GM19035 (cell line): ENCODE data around the gene MROH9.

Experiments
- ATAC-seq: cut with Tn5 transposase; IDR thresholded peaks from one replicate; pipeline ENCODE4 v1.9.1; 2021; ENCODE audit not compliant: unreplicated experiment

Gene MROH9

DNA sequence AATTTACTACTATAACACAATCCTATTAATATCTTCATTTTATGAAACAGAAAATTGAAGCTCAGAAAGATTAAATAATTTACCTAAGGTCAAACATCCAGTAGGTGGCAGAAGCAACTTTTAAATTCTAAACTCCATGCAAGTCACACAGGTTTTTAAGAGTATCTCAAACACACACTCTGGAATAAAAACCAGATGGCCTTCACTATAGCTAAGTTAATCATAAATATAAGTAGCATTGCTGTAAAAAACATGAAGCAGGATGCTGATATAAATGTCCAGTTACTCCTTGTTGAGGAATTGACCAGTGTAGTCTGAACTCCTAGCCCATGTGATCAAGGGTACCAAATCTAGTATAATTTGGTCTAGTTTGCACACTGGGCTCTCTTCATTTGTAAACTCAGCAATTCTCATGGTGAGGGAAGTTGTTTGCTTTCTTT lies 146.0 kb downstream of the MROH9 start:
- ATAC-seq: no peak

DNA sequence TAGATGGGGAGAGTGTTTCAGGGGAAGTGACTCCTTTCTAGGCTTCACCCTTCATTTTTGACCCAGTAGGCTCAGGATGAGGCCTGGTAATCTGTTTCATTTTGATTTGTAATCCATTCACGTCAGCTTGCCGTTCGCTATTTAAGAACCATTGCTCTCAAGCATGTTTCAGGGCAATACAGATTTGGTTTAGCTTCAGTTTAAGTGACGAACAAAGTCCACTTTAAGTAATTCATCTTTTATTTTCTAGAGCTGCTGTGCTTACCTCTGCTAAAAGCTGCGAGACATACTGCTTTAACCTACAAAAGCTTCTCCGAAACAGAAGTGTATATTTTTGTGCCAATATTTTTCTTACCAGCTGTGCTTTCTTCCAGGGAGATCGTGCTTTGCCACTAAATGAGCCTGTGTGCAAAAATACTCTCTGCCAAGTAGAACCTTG lies 146.4 kb downstream of the MROH9 start:
- no peak for ATAC-seq

DNA sequence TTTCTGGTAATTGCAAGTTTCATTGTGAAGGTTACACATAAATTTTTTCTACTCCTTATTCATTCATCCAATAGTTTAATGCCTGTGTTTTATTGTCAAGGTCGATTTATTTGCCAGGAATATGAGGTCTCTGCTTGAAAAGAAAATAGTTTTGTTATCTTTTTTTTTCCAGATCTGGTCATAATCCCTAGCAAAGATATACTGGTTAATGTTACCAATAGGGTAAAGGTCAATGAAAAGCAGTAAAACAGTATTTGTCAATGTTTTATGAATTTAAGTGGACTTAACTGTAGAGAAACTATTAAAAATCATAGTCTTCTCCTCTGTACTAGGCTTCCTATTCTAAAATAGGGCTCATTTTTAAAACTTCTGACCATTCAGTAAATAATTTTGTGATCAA lies 147.3 kb downstream of the MROH9 start:
- no peak for ATAC-seq

DNA sequence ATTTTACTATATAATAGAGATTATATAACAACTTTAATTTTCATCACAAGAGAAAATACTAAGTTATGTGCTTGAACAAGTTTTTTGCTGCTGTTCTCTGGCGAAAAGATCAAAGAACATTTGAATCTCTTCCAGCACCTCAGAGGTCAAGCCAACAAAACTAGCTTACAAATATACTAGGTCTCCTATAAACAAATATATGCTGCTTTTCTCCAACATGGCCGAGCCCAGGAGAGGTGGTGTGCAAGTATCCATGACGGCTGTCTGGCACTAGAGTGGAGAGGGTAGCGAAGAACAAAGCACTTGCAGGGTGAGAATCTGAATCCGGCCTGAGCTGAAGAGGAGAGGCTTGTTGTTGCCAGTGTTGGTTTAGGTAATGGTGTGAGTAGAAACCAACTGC lies 147.9 kb downstream of the MROH9 start:
- no peak for ATAC-seq

DNA sequence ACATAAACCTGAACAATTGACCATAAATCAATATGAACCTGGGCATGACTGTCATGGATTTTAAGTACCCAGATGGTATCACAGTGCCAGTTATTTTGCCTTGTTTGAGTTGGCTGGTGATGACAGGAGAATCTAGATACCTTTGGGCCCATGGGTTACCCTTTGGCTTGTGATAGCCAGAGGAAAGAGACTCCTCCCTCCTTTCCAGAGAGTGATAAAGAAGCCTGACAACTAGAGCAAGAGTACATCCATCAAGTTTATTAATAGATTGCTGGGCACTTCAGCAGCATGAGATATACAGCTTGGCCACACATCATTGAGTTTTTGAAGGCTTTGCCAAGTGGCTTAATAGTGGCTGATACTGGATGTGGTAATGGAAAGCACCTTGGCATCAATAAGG lies 148.8 kb downstream of the MROH9 start:
- no peak for ATAC-seq

DNA sequence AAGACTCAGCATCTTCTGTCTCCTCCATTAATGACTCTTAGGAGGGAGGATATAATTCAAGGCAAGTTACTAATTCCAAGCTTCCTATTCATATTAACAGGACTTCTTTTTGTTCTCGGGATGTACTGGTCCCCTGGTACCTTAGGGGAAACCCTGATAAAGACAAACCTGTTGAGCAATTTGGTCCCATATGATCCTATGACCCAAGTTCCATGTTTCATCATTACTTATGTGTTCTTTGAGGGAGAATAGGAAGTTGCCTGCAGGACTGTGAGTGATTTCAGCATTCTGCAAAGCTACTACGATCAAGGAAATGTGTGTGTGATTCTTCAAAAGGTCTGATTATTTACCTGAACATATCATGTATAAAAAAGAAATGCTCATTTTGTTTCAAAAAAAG lies 149.5 kb downstream of the MROH9 start:
- ATAC-seq: no peak

DNA sequence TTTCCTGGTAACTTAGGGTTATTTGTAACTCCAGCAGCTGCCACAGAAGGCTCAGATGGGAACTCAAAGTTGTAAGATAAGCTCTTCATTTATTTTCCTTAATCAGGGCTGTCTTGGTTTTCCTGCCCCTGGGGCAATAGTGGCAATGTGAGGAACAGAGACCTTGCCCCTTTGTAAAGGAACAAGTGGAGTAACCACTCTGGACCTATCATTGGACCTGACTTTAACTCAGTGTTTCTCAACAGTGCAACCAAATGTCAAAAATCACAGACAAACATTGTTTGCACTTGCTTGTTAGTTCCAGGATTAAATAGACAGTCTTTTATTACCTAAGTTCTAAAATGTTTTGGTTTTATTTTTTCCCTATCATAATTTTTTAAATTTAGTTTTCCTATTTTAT lies 152.6 kb downstream of the MROH9 start:
- ATAC-seq: no peak

DNA sequence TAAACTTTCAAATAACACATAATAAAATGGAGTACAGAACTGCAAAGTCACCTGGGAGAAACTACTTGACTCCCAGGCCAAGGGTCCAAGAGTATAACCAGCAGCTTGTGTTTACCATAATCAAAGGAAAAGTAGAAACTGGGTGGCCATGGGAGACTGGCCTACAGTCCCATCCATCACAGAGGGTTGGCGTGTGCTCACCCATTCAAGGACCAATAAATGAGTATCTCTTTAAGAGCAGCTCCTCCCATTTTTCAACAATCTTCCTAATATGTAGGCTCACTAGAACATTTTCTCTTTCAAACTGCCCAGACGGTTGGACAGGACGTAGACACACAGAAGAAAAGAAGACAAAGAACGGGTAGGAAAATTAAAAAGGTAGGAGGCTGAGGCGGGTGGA lies 155.3 kb downstream of the MROH9 start, which contains the start of gene FMO3:
TSS of gene FMO3 (plus strand) at position 302 of the 400 bp plus-strand sequence. CDS start 1,754 bp downstream, outside the sequence.
- no peak for ATAC-seq

DNA sequence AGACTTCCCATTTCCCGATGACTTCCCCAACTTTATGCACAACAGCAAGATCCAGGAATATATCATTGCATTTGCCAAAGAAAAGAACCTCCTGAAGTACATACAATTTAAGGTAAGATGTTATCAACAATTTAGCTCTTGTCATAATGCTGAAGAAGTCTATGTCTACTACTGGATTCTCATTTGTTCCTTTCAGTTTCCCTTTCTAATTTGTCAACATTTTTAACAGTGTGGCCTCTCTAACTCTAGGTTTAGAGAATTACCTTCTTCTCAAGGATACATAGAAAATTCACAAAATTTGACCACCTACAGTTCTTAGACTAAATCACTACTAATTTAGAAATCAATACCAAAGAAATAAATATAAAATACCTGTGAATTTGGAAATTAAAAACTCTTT lies 168.5 kb downstream of the MROH9 start:
- ATAC-seq: no peak

DNA sequence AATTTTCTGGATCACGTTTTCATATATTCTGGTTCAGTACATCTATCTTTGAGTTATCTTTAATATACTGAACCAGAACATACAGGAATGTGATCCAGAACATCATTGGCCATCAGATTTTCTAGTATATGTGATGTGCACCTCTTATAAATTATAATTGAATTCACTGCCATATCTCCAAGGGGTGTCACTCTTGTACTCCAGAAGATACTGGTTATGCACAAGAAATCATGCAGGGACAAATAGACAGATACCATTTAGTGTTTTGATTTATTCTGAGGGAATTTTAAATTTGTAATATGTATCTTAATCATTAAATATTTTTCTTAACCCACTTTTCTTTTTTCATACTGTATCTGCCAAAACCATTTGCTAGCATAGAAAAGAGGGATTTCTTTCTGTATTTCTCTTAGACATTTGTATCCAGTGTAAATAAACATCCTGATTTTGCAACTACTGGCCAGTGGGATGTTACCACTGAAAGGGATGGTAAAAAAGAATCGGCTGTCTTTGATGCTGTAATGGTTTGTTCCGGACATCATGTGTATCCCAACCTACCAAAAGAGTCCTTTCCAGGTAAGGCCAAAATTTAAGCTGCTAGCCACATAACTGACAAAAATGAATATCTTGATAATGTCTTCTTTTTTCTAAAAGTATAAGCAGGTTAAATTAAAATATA lies 172.1 kb downstream of the MROH9 start:
- no peak for ATAC-seq

DNA sequence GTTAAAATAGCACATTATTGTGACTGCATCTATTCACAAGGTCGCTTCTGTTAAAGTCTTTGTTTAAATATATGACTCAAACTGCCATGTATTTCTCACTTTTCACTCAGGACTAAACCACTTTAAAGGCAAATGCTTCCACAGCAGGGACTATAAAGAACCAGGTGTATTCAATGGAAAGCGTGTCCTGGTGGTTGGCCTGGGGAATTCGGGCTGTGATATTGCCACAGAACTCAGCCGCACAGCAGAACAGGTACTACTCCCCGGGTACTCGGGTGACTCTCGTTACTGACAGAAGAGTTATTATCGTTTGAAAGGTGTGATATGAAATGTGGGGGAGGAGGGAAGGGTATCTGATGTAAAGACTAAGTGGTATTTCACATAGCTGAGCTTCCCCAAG lies 172.6 kb downstream of the MROH9 start:
- ATAC-seq: no peak

DNA sequence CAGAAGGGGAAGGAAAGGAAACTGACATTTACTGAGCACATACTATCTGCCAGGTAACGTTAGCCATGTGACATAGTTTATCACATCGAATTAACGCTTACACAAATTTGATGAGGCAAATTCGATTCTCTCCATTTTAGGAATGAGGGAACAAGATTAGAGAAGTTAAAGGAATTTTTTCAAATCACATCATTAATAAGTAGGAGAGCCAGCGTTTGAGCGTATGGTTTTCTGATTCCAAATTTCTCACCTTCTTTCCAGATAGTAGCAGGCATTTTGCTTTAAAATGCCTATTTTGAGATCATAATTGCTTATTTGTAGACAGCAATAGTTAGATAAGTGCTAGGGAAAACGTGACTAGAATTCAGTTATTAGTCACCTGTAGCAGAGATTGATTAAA lies 174.6 kb downstream of the MROH9 start:
- no peak for ATAC-seq

DNA sequence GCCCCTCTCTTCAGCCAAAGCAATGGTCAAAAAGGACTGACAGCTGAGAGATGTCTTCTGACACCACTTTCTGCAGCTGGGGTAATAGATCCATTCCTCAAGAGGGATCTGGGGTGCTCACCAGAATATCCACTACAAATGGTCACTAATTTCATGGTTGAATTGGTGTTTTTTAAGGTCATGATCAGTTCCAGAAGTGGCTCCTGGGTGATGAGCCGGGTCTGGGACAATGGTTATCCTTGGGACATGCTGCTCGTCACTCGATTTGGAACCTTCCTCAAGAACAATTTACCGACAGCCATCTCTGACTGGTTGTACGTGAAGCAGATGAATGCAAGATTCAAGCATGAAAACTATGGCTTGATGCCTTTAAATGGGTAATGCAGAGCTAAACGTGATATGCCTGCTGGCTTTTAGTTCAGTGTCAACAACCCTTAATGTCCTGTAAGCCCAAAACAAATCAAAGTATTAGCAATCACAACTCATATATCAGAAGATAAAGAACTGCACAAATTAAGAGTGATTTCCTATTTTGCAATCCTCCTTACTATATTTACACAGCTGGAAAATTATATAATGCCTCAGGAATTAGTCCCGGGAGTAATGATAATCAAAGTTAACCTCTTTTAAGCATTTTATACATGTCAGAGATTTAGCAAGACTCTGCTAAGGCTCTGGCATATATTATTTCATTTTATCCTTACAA lies 175.4 kb downstream of the MROH9 start:
- no peak for ATAC-seq

DNA sequence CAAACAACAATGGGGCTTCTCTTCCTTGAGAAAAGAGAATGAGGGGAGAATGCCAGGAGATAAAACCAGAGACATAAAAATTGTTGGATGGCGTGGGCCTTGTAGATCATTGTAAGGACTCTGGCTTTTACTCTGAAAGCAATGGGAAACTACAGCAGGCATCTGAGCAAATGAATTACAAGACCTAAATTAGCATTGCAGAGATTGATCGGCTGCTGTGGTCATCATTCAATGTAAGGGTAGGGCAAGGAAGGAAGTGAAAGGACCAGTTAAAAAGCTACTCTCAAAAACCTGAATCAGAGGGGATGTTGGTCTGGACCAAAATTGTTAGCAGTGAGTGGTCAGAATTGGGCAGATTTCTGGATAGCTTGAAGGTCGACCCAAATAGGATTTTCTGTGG lies 176.8 kb downstream of the MROH9 start:
- ATAC-seq: no peak

DNA sequence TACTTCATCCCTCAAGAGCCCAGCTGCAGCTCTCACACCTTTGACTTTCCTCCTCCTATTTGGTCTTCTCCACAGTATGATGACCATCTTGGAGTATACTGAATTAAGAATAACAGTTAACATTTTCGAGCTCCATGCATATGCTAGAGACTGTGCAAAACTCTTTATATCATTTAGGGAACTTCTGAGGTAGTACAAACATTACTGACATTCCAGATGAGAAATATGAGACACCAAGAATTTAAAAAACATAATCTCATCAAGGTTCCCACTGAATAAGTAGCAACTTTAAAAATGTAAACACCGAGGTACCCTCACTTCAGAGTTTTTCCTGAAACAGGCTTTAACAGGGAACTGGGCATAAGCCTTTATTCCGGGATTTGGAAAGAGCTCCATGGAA lies 178.0 kb downstream of the MROH9 start:
- ATAC-seq: no peak
